ENCODE data around the gene OCA2.
"Not testable (repeated sequence)": the region's sequence is repeated elsewhere in the genome, so short reads cannot be mapped to it uniquely, and the experiment has no call there.

DNA sequence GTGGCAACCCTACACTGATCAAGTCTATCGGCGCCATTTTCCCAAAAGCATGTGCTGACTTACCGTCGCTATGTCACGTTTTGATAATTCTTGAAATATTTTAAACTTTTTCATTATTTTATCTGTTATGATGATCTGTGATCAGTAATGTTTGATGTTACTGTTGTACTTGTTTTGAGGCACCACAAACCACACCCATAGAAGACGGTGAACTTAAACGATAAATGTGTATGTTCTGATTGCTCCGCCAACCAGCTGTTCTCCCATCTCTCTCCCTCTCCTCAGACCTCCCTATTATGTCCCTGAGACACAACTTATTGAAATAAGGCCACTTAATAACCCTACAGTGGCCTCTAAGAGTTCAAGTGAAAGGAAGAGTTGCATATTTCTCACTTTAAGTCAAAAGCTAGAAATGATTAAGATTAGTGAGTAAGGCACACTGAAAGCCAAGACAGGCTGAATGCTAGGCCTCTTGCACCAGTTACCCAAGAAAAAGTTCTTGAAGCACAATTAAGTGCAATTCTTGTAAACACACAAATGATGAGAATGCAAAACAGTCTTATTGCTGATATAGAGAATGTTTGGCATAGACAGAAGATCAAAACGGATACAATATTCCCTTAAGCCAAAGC, 38.4 kb upstream of the OCA2 start:
- TF ChIP-seq, protein P1, sequence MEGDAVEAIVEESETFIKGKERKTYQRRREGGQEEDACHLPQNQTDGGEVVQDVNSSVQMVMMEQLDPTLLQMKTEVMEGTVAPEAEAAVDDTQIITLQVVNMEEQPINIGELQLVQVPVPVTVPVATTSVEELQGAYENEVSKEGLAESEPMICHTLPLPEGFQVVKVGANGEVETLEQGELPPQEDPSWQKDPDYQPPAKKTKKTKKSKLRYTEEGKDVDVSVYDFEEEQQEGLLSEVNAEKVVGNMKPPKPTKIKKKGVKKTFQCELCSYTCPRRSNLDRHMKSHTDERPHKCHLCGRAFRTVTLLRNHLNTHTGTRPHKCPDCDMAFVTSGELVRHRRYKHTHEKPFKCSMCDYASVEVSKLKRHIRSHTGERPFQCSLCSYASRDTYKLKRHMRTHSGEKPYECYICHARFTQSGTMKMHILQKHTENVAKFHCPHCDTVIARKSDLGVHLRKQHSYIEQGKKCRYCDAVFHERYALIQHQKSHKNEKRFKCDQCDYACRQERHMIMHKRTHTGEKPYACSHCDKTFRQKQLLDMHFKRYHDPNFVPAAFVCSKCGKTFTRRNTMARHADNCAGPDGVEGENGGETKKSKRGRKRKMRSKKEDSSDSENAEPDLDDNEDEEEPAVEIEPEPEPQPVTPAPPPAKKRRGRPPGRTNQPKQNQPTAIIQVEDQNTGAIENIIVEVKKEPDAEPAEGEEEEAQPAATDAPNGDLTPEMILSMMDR (conservative IDR thresholded peaks at IDR 0.05; ENCODE audit: low read length): not testable (repeated sequence)
- TF ChIP-seq EZH2phosphoT487 (IDR thresholded peaks at IDR 0.05; ENCODE audit: borderline replicate concordance, low read depth, low read length): not testable (repeated sequence)
